Measurements from ENCODE around the gene QRICH2. TPM values are rescaled to one million over a fixed set of nuclear protein-coding genes. Genes with fewer than 3 reads are reported as not detected.
A peak's percentile ranks its signal among the peaks of the same experiment; 100 is the strongest.
"Not testable (repeated sequence)": the region's sequence is repeated elsewhere in the genome, so short reads cannot be mapped to it uniquely, and the experiment has no call there.

QRICH2 gene
- polyA plus RNA-seq, 1 donor = 5.6 TPM

DNA sequence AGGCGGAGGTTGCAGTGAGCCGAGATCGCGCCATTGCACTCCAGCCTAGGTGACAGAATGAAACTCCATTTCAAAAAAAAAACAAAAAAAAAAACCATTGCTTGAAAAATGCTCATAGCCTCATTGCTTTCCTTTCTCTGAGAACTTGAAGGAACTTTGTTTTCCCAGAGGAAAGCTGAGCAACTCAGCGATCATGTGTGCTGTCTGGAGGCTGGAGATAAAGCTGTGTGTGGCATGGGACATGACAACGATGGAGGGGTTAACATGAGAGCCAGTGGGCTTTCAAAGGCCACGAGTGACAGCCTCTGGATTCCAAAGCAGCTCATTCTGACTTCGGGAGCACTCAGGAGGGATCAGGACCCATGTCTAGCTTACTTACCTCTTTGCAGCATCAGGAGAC, 21.6 kb upstream of the QRICH2 start:
- no peak for DNase-seq

DNA sequence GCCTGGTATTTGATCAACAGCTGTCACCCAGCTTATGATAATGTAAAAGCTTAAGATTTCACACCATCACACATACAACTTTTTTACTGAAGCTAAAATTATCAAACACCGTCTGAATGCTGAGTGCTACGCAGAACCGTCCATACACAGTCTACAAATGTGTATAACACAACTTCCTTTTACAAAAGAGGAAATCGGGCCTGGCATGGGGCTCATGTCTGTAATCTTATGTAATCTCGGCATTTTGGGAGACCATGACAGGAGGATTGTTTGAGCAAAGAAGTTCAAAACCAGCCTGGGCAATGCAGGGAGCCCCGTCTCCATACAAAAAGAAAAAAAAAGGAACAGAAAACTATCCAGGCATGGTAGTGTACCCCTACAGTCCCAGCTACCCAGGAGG, 19.6 kb upstream of the QRICH2 start:
- DNase-seq = no peak

DNA sequence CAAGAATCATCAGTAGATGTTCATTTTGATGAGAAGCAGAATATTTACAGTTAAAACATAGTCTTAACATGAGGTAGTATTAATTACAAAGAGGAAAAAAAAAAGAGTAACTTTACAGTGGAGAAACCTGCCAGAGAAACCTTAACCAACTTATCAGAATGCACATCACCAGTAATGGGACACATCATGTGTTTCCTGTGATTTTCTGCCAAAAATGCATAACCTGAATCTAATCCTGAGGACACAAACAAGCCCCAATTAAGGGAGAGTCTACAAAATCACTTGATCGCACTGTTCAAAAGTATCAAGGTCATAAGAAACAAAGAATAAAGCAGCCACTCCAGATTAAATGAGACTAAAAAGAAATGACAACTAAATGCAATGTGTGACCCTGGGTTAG, 18.2 kb upstream of the QRICH2 start:
- DNase-seq = no peak

DNA sequence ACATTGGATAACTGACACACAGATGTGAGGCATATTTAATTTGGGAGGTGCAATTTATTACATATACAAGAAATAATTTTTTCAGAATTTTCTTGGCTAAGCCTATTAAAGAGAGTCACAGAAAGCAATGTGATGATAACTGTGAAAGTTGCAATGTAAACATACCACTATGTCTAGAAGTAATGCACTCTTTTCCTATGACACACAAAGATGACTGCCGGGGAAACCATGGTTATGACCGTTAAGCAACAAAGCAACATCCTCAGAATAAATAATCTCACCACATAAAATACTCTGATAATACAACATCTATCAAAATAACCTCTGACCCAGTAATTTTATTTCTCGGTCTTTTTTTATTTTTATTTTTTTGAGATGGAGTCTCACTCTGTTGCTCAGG, 10.5 kb upstream of the QRICH2 start:
- no peak for DNase-seq

DNA sequence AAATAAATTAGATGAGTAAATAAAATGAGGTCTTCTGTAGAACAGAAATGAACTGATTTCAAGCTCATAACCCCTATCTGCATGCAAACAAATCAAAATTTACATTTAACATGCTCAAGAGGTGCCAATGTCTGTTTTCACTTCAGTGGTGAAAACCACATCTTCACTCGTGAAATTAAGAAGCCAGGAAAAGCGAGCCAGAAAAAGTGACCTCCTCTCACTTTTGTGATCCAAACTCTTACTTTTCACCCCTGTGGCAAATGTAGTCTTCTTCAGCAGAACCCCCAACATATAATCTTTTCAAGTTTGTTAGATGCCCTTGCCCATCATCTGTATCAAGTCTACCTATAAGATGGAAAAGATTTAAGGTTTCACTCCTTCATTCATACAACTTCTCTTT, 9.5 kb upstream of the QRICH2 start:
- DNase-seq = no peak

DNA sequence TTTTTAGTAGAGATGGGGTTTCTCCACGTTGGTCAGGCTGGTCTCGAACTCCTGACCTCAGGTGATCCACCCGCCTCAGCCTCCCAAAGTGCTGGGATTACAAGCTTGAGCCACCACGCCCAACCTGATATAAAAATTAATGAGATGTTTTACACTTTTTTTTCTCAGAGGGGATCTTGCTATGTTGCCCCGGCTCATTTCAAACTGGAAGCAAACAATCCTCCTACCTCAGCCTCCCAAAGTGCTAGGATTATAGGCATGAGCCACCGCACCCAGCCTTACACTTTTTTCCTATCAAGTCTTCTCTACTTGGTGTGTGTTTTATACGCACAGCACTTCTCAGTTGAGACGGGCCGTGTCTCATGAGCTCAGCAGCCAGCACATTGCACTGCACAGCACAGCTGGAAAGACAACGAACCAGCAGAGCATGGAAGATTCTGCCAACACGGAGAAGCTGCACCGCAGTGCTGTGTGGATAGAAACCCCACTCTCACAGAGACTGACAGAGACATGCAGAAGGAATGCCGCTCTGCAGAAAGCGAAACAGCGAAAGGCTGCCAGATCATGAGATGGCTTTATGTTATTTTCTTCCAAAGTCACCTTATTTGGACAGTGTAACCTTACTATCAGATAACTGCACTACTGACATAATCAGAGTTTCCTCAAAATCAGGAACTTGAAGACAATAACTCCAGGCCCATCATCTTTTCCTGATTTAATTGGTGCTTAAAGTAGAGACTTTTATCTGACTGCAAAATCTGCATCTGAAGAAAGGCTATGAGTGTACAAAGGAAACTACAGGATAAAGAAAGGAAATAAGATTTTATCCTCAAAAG, 6.5 kb upstream of the QRICH2 start:
- no peak for DNase-seq

DNA sequence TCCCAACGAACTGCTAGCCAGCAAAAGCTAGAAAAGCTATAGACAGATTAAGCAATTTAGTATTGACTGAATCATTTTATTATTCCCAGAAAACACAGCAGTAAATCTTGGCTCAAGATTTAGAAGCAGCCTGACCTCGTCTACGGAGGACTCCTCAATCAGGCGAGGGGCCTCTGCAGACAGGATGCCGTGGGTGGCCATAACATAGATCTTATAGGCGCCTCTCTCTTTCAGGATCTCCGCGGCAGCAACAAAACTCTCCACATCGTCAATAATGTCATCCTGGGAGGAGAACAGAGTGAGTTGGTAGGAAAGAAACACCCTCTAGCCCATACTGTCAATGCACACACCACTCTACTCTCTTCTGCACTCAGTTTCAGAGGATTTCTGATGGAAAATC, 4.7 kb upstream of the QRICH2 start:
- DNase-seq = no peak

DNA sequence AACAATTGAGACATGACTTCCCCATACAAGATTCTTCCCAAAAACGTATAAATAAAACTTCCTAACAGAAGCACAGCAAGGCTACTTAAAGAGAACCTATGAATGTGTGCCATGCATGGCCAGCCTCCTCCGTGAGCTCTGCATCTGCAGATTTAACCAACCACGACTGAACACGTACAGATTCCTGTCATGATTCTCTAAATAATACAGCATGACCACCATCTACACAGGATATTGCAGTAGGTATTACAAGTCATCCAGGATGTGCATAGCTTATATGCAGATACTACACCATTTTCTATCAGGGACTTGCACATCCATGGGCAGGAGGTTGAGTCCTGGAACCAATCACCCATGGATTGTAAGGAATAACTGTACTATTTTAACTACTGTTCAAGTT, 1.4 kb upstream of the QRICH2 start:
- no peak for DNase-seq

DNA sequence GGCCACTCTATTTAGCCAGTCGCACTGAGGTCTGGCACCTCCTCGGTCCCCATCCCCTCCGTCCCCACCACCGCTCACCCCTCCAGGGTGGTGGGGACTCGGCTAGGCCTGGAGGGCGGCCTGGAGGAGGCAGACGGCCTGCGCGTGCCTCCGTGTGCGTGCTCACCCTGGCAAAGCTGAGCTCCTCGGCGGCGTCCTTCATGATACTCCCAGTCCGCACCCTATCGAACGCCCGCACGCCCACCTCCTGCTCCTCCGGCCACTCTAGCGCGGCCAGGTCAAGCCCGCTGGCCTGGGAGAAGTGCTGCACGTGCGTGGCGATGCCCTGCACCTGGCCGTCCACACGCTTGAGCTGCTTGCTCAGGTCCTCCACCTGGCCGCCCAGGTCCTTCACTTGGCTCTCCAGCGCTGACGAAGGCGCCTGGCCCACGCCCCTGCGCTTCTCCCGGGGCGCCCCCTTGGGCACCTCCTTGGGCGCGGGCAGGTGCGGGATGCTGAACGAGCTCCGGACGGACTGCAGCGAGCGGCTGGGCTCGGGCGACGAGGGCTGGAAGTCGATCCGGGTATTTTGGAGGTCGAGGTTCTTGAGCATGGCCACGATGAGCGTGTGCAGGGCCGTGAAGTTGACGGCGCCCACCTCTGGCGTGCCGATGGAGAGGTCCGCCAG, 644 bp downstream of the QRICH2 start:
- no peak for DNase-seq

DNA sequence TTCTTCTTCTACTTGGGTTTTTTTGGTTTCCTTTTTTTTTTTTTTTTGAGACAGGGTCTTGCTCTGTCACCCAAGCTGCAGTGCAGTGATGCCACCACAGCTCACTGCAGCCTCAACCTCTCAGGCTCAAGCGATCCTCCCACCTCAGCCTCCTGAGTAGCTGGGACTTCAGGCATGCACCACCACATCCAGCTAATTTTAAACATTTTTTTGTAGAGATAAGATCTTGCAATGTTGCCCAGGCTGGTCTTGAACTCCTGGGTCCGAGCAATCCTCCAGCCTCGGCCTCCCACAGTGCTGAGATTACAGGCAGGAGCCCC, 3.0 kb downstream of the QRICH2 start:
- not testable (repeated sequence) for DNase-seq

DNA sequence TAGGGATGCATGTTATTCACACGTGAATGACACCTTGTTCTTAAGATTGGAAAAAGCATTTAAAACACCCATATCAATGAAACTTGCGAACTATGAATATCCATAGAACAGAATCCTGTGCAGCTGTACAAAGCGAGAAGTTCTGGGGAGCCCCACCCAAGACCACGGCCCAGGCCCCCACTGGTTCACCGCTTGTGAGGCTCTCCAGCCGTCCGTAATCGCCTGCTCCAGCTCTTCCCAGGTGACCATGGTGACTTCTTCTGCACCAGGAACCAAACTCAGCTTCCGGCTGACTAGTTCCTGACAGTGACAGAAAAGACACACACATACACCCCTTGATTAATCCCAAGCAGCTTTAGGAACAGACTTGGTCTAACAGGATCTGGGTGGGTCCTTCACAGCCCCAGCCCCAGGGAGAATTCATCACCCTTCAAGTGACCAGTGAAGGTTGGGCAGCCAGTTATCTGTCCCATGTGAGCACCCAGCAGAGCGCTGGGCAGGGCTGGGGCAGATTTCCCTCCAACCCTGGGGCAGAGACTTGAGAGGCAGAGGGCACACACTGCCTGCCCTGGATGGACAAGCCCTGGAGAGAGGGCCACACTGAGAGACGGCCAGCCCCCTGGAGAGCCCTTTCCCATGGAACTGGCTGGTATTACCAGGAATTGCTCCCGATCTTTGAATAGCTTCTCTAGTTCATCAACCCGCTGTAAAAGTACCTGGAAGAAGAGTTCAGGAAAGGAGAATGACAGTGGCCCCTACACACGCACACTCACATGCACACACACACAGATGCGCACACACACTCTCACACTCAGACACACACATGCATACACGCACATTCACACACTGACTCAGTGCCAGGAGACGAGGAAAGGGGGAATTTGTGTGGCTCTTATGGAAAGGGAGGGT, 3.6 kb downstream of the QRICH2 start:
- no peak for DNase-seq

DNA sequence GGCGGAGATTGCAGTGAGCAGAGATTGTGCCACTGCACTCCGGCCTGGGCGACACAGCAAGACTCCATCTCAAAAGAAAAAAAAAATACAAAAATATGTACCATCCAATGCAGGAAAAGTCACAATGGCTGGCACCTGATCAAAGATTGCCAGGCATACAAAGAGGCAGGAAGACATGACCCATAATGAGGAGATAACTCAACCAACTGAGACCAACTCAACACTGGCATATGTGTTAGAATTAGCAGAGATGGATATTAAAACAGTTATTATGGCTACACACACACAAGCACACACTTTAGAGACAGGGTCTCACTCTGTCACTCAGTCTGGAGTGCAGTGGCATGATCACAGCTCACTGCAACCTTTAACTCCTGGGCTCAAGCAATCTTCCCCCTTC, 10.6 kb downstream of the QRICH2 start:
- no peak for DNase-seq

DNA sequence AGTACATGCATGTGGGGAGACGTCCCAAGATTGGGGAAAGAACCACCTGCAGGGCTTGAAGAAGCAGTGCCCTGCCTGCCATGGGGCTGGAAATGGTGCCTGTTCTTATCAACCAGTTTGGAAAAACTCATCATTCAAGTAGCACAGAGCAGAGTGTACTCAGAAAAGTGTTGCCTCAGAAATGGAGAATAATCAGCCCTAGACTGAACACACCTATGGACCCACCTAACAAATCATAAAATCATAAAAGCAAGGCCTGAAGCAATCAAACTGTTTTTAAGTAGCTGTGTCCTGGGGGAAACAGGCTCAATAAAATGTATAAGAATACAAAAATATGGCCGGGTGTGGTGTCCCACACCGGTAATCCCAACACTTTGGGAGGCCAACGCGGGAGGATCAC, 11.2 kb downstream of the QRICH2 start:
- DNase-seq = no peak

DNA sequence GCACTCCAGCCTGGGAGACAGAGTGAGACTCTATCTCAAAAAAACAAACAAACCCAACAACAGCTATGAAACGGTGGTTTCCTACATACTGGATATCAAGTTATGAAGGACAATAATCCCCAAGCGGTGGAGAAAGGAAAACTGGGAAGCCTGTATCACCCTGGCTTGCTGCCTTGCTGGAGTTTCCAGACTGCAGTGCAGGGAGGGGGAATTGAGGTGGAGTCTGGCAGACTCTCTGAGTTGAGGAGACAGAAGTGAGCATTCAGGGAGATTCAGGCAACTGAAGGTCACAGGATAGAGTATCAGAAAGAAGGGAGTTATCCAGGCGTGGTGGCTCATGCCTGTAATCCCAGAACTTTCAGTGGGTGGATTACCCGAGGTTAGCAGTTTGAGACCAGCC, 11.9 kb downstream of the QRICH2 start:
- peak; percentile 75 for DNase-seq

DNA sequence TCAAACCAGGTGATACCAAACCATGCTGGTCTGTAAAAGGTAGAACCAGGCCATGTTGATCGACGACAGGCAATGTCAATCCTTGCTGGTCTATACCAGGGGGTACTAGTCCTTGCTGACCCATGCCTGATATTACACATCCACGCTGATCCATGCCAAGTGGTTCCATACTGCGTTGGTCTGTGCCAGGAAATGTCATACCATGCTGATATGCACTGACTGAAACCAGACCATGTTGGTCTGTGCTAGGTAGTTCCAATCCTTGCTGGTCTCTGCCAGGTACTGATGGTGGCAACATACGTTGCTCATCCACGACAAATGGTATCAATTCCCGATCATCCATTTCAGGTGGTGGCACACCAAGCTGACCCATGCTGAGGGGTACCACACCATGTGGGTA, 15.0 kb downstream of the QRICH2 start:
- no peak for DNase-seq

DNA sequence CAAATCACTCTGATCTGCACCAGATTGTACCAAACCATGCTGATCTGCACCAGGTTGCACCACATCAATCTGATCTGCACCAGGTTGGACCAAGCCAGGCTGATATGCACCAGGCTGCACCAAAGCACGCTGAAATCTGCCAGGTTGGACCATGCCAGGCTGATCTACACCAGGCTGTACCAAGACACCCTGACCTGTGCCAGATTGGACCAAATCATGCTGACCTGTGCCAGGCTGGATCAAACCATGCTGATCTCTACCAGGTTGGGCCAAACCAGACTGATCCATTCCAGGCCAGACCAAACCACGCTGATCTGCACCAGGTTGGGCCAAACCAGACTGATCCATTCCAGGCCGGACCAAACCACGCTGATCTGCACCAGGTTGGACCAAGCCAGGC, 15.5 kb downstream of the QRICH2 start:
- no peak for DNase-seq

DNA sequence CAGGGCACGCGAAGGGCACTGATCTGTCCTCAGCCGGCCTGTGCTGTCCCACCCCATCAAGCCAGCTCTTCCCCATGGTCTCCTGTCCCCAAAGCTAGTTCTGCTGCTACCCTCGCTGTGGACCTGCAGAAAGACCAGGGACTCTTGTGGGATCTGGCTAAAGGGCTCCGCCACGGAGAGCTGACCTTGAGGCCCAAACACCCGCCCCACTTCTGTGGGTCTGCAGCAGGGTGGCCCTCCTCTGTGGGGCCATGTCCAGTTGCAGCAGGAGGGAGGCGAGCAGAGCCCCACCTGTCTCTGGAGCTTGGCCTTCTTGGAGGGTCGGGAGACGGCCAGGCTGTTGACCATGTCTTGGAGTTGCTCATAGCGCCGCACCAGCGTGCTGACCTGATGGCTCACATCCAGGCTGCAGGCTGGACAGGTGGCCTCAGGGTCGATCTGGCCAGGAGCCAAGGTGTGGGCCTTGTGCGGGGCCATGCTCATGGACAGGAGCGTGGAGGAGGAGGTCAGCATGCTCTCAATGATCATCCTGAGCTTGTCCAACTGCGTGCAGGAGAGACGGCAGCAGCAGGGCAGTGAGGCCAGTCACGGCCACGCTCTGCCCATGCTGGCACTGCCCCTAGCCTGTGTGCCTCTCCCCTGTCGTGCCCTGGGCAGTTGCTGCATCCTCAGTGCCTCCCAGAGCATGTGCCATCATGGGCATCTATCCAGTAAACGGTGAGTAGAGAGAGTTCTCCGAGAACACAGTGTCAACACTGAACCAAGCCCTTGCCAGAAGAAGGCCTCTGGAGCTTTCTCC, 26.3 kb downstream of the QRICH2 start:
- DNase-seq = no peak

DNA sequence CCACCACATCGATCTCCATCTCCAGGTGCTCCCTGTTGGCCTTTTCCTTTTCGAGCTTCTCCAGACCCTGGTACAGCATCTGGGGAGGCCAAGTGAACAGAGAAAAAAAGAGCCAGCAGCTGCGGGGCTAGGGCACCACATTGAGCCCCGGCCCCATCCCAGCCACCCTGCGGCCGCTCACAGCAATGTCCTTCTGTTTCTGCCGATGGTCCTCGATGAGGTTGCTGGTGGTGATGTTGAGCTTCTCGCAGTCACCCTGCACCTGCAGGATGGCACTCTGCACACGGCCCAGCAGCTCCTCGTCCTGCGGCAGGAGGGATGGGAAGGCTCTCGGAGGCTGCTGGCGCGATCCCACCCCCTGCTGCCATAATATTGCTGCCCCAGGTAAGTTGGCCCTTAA, 27.4 kb downstream of the QRICH2 start:
- no peak for DNase-seq

DNA sequence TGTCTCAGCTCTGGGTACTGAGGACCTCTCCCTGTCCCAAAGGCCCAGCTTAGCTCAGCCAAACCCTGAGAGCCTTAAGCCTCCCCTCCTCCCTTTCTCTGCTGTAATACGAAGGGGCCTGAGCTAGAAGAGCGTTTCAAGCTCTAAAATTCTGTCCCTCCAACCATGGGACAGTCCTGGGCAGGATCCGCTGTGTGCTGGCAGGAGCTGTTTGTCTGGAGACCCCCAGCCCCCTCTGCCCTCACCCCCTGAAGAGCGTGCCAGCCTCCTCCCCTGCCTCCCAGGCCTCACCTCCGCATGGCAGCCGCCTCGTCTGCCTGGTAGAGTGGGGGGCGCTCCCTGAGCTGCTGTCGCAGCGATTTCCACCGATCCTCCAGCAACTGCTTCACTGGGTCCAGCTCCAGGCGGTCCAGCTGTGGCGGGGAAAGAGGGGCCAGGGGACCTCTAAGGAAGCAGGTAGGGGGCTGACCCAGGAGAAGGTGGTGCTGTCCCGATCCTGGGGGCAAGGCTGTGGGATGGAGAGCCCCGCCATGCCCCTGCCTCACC, 28.3 kb downstream of the QRICH2 start:
- DNase-seq = no peak

DNA sequence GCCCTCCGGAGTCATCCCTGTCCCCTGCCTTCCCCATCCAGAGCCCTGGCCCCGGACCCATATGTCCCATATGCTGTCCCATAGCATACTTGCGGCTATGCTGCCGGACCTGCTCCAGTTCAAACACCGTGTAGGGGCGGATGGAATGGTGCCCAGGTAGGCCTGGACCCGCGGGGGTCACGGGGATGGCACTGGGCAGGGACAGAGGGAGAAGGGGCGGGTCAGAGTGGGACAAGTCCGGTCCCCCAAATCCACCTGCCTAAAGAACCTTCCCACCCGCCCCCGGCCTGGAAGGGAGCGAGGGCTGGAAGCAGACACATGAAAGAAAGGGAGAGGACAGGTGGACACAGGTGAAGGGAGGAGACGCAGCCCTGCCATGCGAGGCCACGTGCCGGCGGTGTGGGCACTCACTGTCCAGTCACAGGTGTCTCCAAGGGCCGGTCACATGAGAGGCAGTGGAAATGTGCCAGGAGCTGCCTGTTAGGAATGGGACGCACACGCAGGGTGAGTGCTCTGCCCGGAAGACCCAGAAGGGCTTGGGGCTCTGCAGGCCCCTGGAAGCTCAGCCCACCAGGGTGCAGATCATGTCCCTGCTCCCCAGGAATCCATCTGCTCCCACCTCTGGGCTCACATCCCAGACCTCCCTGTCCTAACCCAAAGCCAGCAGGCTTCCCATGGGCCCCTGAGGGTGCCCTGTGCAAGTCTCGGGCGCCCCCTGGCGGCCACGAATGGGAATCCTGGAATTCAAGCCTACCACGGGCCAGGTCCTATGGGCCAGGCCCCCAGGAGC, 28.9 kb downstream of the QRICH2 start:
- DNase-seq = peak; percentile 88

DNA sequence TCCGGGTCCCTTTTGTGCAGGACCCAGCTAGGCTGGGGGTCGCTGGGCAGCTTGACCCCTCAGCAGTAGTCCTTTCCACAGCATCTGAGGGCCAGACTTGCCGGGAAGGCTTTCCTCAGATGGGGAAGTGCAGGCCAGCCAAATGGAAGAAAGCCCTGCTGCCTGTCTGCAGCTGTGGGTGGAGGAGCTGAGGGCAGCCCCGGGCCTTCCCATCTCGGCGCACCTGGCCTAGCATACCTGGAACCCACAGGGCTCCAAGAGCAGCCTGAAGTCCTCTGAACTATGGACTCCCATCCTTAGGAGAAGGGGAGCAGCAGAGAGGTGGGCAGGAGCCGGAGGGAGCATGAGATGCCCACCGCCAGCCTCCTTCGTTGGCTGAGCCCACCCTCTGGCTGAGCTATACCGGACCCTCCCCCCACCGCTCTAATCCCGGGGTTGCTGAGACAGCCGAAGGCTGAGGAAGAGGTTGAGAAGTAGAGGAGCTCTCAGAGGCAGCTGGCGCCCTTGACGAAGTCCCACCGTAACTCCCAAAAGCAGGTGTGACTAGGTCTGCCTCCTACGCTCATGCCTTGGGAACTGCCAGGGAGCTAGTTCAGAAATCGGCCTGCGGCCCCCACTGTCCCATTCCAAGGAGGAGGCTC, 29.7 kb downstream of the QRICH2 start:
- no peak for DNase-seq
